Stimulated activated memory B cell treated with anti-CD40 and anti-IgM and Interleukin-4, amounts not matched to agents 10 μg/mL and 1 μg/mL and 100 μg/mL, for 72 hours (primary cell): ENCODE data around the gene ARHGAP32.

Experiments
- ATAC-seq: fragments of 150-1000 bp; cut with Tn5 transposase; 2 replicates; pipeline ENCODE4 v1.10.0; 2021
- H3K27ac Mint-ChIP-seq: one replicate; pipeline ENCODE4 v1.8.0; 2022; ENCODE audit warnings: mild to moderate bottlenecking, mixed read lengths
- H3K27me3 Mint-ChIP-seq: one replicate; pipeline ENCODE4 v1.8.0; 2022; ENCODE audit warnings: mixed read lengths
- H3K36me3 Mint-ChIP-seq: one replicate; pipeline ENCODE4 v1.8.0; 2022; ENCODE audit warnings: mixed read lengths
- H3K4me1 Mint-ChIP-seq: one replicate; pipeline ENCODE4 v1.8.0; 2022; ENCODE audit warnings: mixed read lengths
- H3K4me3 Mint-ChIP-seq: one replicate; pipeline ENCODE4 v1.8.0; 2022; ENCODE audit warnings: mild to moderate bottlenecking, moderate library complexity, mixed read lengths
- H3K9me3 Mint-ChIP-seq: one replicate; pipeline ENCODE4 v1.8.0; 2022; ENCODE audit warnings: mixed read lengths

Gene ARHGAP32

GRCh38 chr11:129102225-129102624 is 89.9 kb downstream of the ARHGAP32 start:
- Mint-ChIP-seq H3K4me3 (no peak overlapping the region), H3K27ac (no peak overlapping the region), H3K9me3 (peaks cover 21% of the 10 kb centered on the region), H3K4me1 (no peaks in the 10 kb centered on the region), H3K36me3 (peaks cover 6% of the 10 kb centered on the region), H3K27me3 (peaks cover 7% of the 10 kb centered on the region)
- ATAC-seq = no peak

GRCh38 chr11:129093283-129093682 is 98.8 kb downstream of the ARHGAP32 start:
- no peak for ATAC-seq
- no peak overlapping the region for H3K4me3 Mint-ChIP-seq
- H3K36me3 Mint-ChIP-seq = peaks cover 12% of the 10 kb centered on the region
- no peaks in the 10 kb centered on the region for H3K27me3 Mint-ChIP-seq
- H3K4me1 Mint-ChIP-seq = no peaks in the 10 kb centered on the region
- H3K9me3 Mint-ChIP-seq = peaks cover 12% of the 10 kb centered on the region
- H3K27ac Mint-ChIP-seq = no peak overlapping the region

GRCh38 chr11:129090056-129090455 is 102.1 kb downstream of the ARHGAP32 start:
- H3K4me3 Mint-ChIP-seq = no peak overlapping the region
- H3K27me3 Mint-ChIP-seq = no peaks in the 10 kb centered on the region
- H3K9me3 Mint-ChIP-seq = peaks cover 3% of the 10 kb centered on the region
- ATAC-seq = no peak
- H3K27ac Mint-ChIP-seq = no peak overlapping the region
- H3K4me1 Mint-ChIP-seq = no peaks in the 10 kb centered on the region
- no peaks in the 10 kb centered on the region for H3K36me3 Mint-ChIP-seq

- no peak overlapping the region for H3K4me3 Mint-ChIP-seq
- H3K9me3 Mint-ChIP-seq = peaks cover 6% of the 10 kb centered on the region
- ATAC-seq = no peak
- peaks cover 4% of the 10 kb centered on the region for H3K36me3 Mint-ChIP-seq
- no peaks in the 10 kb centered on the region for H3K4me1 Mint-ChIP-seq
- H3K27me3 Mint-ChIP-seq = no peaks in the 10 kb centered on the region
- H3K27ac Mint-ChIP-seq = no peak overlapping the region
Measured at GRCh38 chr11:129089279-129089678, 102.8 kb downstream of the ARHGAP32 start.

- H3K4me3 Mint-ChIP-seq = no peak overlapping the region
- no peak for ATAC-seq
- H3K4me1 Mint-ChIP-seq = no peaks in the 10 kb centered on the region
Measured at GRCh38 chr11:129086976-129087375, 105.1 kb downstream of the ARHGAP32 start.

GRCh38 chr11:129077191-129077590 is 114.9 kb downstream of the ARHGAP32 start:
- Mint-ChIP-seq H3K9me3 (peaks cover 15% of the 10 kb centered on the region), H3K27me3 (peaks cover 8% of the 10 kb centered on the region), H3K4me1 (no peaks in the 10 kb centered on the region), H3K36me3 (peaks cover 2% of the 10 kb centered on the region), H3K27ac (no peak overlapping the region), H3K4me3 (no peak overlapping the region)
- ATAC-seq = no peak

More at GRCh38 chr11:129086976-129087375, 105.1 kb downstream of the ARHGAP32 start:
- Mint-ChIP-seq H3K27me3 (no peaks in the 10 kb centered on the region), H3K36me3 (peaks cover 25% of the 10 kb centered on the region), H3K9me3 (peaks cover 25% of the 10 kb centered on the region), H3K27ac (no peak overlapping the region)

GRCh38 chr11:129075757-129076156 is 116.4 kb downstream of the ARHGAP32 start:
- Mint-ChIP-seq H3K36me3 (no peaks in the 10 kb centered on the region), H3K9me3 (peaks cover 12% of the 10 kb centered on the region), H3K4me3 (no peak overlapping the region), H3K27me3 (peaks cover 8% of the 10 kb centered on the region), H3K4me1 (no peaks in the 10 kb centered on the region), H3K27ac (no peak overlapping the region)
- ATAC-seq = no peak

DNA sequence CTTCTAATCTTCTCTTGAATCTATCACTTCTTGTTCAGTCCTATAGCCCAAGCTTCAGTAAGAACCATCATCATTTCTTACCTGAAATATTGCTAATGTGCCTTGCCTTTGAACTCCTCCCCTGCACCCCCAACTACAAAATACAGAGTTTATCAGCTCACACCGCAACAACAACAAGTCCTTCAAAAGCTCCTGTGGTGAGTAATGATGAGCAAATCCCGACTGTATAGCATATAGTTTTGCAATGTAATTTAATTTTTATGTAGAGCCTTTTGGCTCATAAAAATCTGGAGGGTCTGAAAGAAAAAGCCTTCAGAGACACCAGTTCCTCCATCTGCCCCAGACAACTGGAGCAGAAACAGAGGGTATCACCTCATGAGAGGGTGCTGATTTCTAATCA is 124.7 kb downstream of the ARHGAP32 start:
- Mint-ChIP-seq H3K27me3 (peaks cover 10% of the 10 kb centered on the region), H3K9me3 (no peaks in the 10 kb centered on the region), H3K36me3 (no peaks in the 10 kb centered on the region), H3K4me1 (no peaks in the 10 kb centered on the region), H3K27ac (no peak overlapping the region), H3K4me3 (no peak overlapping the region)
- no peak for ATAC-seq

- H3K4me3 Mint-ChIP-seq = no peak overlapping the region
- H3K27ac Mint-ChIP-seq = no peak overlapping the region
- no peaks in the 10 kb centered on the region for H3K36me3 Mint-ChIP-seq
- ATAC-seq = no peak
- H3K4me1 Mint-ChIP-seq = no peaks in the 10 kb centered on the region
- H3K27me3 Mint-ChIP-seq = peaks cover 10% of the 10 kb centered on the region
- H3K9me3 Mint-ChIP-seq = no peaks in the 10 kb centered on the region
Measured at GRCh38 chr11:129066229-129066628, 125.9 kb downstream of the ARHGAP32 start.

DNA sequence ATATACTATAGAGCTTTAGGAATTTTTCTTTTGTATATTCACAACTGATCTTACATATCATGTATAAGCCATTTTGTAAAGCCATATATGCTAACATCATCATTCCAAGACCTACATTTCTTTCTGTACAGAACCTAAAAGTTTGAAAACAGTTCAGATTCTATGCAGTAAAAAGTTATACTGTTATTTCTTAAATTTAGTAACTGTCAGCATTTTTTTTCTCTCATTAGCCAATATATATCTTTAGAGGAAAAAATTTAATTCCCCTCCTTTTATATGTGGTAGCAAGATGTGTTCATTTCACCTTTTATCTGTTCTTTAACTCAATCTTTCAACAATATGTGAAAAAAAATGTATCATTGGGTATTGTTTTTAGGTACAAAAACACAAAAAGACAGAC is 129.0 kb downstream of the ARHGAP32 start:
- ATAC-seq = no peak
- Mint-ChIP-seq H3K27me3 (peaks cover 10% of the 10 kb centered on the region), H3K4me1 (no peaks in the 10 kb centered on the region)

DNA sequence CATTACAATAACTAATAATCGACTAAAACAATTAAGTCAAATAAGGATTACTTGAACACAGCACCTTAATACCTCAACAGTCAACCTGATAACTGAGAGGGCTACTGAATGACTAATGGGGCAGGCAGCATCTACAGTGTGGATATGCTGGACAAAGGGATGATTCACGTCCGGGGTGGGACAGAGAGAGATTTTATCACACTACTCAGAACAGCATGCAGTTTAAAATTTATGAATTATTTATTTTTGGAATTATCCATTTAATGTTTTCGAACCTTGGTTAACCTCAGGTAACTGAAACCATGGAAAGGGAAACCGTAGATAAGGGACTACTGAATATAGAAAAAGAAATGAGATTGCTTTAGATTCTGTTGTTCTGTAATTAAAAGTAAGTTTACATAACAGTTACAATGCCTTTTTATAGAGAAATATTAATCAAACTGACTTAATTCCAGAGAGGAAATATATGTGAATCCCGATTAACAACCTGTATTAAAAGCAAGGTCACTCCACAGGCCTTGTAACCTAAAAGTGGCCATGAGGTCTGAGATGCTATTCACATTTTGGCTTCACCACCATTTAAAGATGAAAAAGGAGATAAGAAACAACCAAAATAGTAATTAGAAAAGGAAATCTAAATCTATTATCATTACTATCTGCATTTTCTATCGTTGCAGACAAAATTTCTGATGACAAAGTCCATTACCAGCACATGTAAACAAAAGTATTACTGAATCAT is 130.5 kb downstream of the ARHGAP32 start:
- Mint-ChIP-seq H3K27me3 (peaks cover under 1% of the 10 kb centered on the region), H3K4me3 (no peak overlapping the region), H3K4me1 (no peaks in the 10 kb centered on the region), H3K27ac (no peak overlapping the region), H3K9me3 (no peaks in the 10 kb centered on the region), H3K36me3 (no peaks in the 10 kb centered on the region)
- no peak for ATAC-seq

More for the DNA sequence above, 129.0 kb downstream of the ARHGAP32 start:
- Mint-ChIP-seq H3K4me3 (no peak overlapping the region), H3K9me3 (no peaks in the 10 kb centered on the region), H3K27ac (no peak overlapping the region), H3K36me3 (no peaks in the 10 kb centered on the region)

DNA sequence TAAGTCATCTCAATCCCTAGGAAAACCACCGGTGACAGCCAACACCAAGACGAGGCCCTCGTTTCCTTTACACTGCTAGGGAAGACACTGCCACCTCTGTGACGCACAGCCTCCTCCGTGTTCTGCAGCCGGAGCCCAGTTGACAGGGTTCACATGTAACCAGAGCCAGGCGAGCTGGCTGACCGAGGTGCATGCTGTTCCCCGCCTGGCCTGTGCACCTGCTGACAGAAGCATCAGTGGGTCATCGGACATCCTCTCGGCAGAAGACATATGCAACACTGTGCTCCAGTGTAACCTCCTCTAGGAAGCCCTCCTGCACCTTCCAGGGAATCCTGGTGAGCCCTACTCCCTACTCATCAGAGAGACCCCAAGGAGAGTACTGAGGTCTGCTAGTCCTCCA is 135.2 kb downstream of the ARHGAP32 start:
- no peak for ATAC-seq
- H3K4me3 Mint-ChIP-seq = no peak overlapping the region
- no peaks in the 10 kb centered on the region for H3K27me3 Mint-ChIP-seq
- no peaks in the 10 kb centered on the region for H3K9me3 Mint-ChIP-seq
- no peaks in the 10 kb centered on the region for H3K4me1 Mint-ChIP-seq
- H3K27ac Mint-ChIP-seq = no peak overlapping the region
- H3K36me3 Mint-ChIP-seq = no peaks in the 10 kb centered on the region

- Mint-ChIP-seq H3K27ac (no peak overlapping the region), H3K9me3 (no peaks in the 10 kb centered on the region), H3K4me3 (no peak overlapping the region), H3K36me3 (no peaks in the 10 kb centered on the region), H3K4me1 (no peaks in the 10 kb centered on the region), H3K27me3 (no peaks in the 10 kb centered on the region)
- ATAC-seq = no peak
Measured at GRCh38 chr11:129055196-129055595, 136.9 kb downstream of the ARHGAP32 start.

DNA sequence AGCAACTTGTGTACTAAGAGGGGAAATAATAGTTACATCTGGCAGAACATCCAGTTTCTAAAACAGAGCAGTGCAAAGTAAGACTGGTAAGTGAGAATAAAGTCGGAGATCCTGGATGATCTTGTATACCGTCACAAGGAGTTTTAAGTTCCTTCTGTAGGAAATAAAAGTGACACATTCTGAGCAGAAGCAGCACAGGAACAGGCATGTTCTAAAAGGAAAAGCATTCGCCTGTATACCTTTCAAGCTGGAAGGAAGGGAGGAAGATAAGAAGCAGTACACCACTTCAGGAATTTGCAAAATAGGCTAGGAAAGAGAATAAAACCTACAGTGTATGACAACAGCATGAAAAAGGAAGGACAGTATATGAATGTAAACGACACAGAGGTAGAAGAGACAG is 143.2 kb downstream of the ARHGAP32 start:
- H3K36me3 Mint-ChIP-seq = no peaks in the 10 kb centered on the region
- no peak overlapping the region for H3K27ac Mint-ChIP-seq
- H3K4me3 Mint-ChIP-seq = no peak overlapping the region
- ATAC-seq = no peak
- no peaks in the 10 kb centered on the region for H3K9me3 Mint-ChIP-seq
- peaks cover 8% of the 10 kb centered on the region for H3K27me3 Mint-ChIP-seq
- H3K4me1 Mint-ChIP-seq = no peaks in the 10 kb centered on the region

DNA sequence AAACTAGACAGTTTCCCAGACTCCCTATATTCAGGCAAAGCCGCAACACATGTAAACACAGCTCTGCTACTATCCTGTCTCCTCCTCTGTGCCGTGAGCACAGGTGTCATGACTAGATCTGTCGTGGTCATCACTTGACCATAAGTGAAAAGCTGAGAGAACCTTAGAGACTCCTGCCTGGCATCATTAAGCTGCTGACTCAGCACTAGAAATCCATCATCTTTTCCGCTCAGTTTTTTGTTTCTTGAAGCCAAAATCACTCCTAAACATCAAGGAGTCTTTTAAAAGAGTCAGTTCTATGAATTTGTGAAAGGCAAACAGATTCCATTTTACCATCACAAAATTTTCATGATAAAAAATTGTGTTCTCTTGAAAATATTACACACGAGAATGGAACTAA is 147.0 kb downstream of the ARHGAP32 start:
- H3K36me3 Mint-ChIP-seq = no peaks in the 10 kb centered on the region
- H3K9me3 Mint-ChIP-seq = no peaks in the 10 kb centered on the region
- H3K27ac Mint-ChIP-seq = no peak overlapping the region
- no peak for ATAC-seq
- H3K4me3 Mint-ChIP-seq = no peak overlapping the region
- peaks cover 8% of the 10 kb centered on the region for H3K27me3 Mint-ChIP-seq
- no peaks in the 10 kb centered on the region for H3K4me1 Mint-ChIP-seq

GRCh38 chr11:129042503-129042902 is 149.6 kb downstream of the ARHGAP32 start:
- no peaks in the 10 kb centered on the region for H3K4me1 Mint-ChIP-seq
- H3K27me3 Mint-ChIP-seq = peaks cover 6% of the 10 kb centered on the region
- no peak for ATAC-seq
- H3K9me3 Mint-ChIP-seq = peaks cover 9% of the 10 kb centered on the region
- H3K36me3 Mint-ChIP-seq = peaks cover 5% of the 10 kb centered on the region
- no peak overlapping the region for H3K27ac Mint-ChIP-seq
- no peak overlapping the region for H3K4me3 Mint-ChIP-seq
